WTC11 (cell line): ENCODE data around the gene SS18. TPM values are rescaled to one million over a fixed set of nuclear protein-coding genes. Genes with fewer than 3 reads are reported as not detected.
"Not testable (repeated sequence)": the region's sequence is repeated elsewhere in the genome, so short reads cannot be mapped to it uniquely, and the experiment has no call there.

Experiments
- ATAC-seq: fragments of 200-7000 bp; cut with Tn5 transposase; 2 replicates; pipeline ENCODE4 v1.10.0; 2021; ENCODE audit warnings: mild to moderate bottlenecking, moderate library complexity
- CTCF ChIA-PET: fragments of 300-600 bp; sonication (Branson Sonifier 250); formaldehyde crosslinking; loops from one replicate; lab custom pipeline; 2021; ENCODE audit warnings: antibody characterized with exemption; lab: Charles Lee
- POLR2A ChIA-PET: fragments of 350-600 bp; sonication (Branson Sonifier 250); formaldehyde crosslinking; loops from one replicate; lab custom pipeline; 2021; ENCODE audit warnings: antibody characterized with exemption; lab: Charles Lee
- DNase-seq: peaks from one replicate; pipeline ENCODE4 v3.0.0; 2021; ENCODE audit warnings: low spot score
- H3K27ac Mint-ChIP-seq: 2 replicates; pipeline ENCODE4 v1.8.0; 2021; ENCODE audit warnings: mixed read lengths
- H3K27me3 Mint-ChIP-seq: 2 replicates; pipeline ENCODE4 v1.8.0; 2021; ENCODE audit warnings: low read depth, mild to moderate bottlenecking, moderate library complexity, mixed read lengths
- H3K36me3 Mint-ChIP-seq: 2 replicates; pipeline ENCODE4 v1.8.0; 2021; ENCODE audit warnings: mixed read lengths
- H3K4me1 Mint-ChIP-seq: 2 replicates; pipeline ENCODE4 v1.8.0; 2022; ENCODE audit warnings: mixed read lengths
- H3K4me3 Mint-ChIP-seq: 2 replicates; pipeline ENCODE4 v1.8.0; 2021; ENCODE audit warnings: mild to moderate bottlenecking, moderate library complexity, mixed read lengths
- H3K9me3 Mint-ChIP-seq: 2 replicates; pipeline ENCODE4 v1.8.0; 2021; ENCODE audit warnings: mixed read lengths
- AFF4 ChIP-seq: sonication (generic); formaldehyde crosslinking; IDR thresholded peaks from 2 replicates; pipeline ENCODE4 v1.8.1; 2023; ENCODE audit warnings: mild to moderate bottlenecking, missing genetic modification reagents, borderline replicate concordance
- ATF1 ChIP-seq: sonication (generic); formaldehyde crosslinking; IDR thresholded peaks from 2 replicates; pipeline ENCODE4 v1.8.1; 2023; ENCODE audit warnings: mild to moderate bottlenecking, moderate library complexity, missing genetic modification reagents
- FOXK1 ChIP-seq: sonication (generic); formaldehyde crosslinking; IDR thresholded peaks from 2 replicates; pipeline ENCODE4 v1.8.0; 2022; ENCODE audit warnings: mild to moderate bottlenecking, moderate library complexity, missing genetic modification reagents
- GABPB1 ChIP-seq: sonication (generic); formaldehyde crosslinking; IDR thresholded peaks from 2 replicates; pipeline ENCODE4 v1.8.1; 2023; ENCODE audit warnings: mild to moderate bottlenecking, missing genetic modification reagents
- GTF2I ChIP-seq: fragments of 250-450 bp; sonication (Bioruptor Pico); conservative IDR thresholded peaks from 2 replicates; pipeline ENCODE4 v1.4.0; 2021; ENCODE audit warnings: mild to moderate bottlenecking
- HMGA2 ChIP-seq: fragments of 250-450 bp; sonication (Bioruptor Pico); IDR thresholded peaks from 2 replicates; pipeline ENCODE4 v1.4.0; 2021; ENCODE audit warnings: mild to moderate bottlenecking, moderate library complexity
- MXD4 ChIP-seq: fragments of 250-450 bp; sonication (Bioruptor Pico); IDR thresholded peaks from 2 replicates; pipeline ENCODE4 v1.8.0; 2021; ENCODE audit warnings: mild to moderate bottlenecking, moderate library complexity, borderline replicate concordance
- OVOL2 ChIP-seq: fragments of 250-450 bp; sonication (Bioruptor Pico); IDR thresholded peaks from 2 replicates; pipeline ENCODE4 v1.9.0; 2021; ENCODE audit warnings: mild to moderate bottlenecking, borderline replicate concordance
- PRRX2 ChIP-seq: fragments of 250-450 bp; sonication (Bioruptor Pico); IDR thresholded peaks from 2 replicates; pipeline ENCODE4 v1.8.0; 2021; ENCODE audit warnings: mild to moderate bottlenecking
- TEAD1 ChIP-seq: sonication (generic); formaldehyde crosslinking; IDR thresholded peaks from 2 replicates; pipeline ENCODE4 v1.8.0; 2022; ENCODE audit warnings: mild to moderate bottlenecking, missing genetic modification reagents
- ZNF121 ChIP-seq: sonication (generic); formaldehyde crosslinking; IDR thresholded peaks from 2 replicates; pipeline ENCODE4 v1.8.0; 2023; ENCODE audit warnings: missing genetic modification reagents
- ZNF219 ChIP-seq: sonication (generic); formaldehyde crosslinking; IDR thresholded peaks from 2 replicates; pipeline ENCODE4 v1.8.0; 2023; ENCODE audit warnings: missing genetic modification reagents, mild to moderate bottlenecking, borderline replicate concordance
- ZNF281 ChIP-seq: sonication (generic); formaldehyde crosslinking; IDR thresholded peaks from 2 replicates; pipeline ENCODE4 v1.8.0; 2023; ENCODE audit warnings: mild to moderate bottlenecking, missing genetic modification reagents
- ZNF317 ChIP-seq: sonication (generic); formaldehyde crosslinking; IDR thresholded peaks from 2 replicates; pipeline ENCODE4 v1.8.1; 2023; ENCODE audit warnings: low read depth, mild to moderate bottlenecking, moderate library complexity, missing genetic modification reagents, borderline replicate concordance
- ZNF396 ChIP-seq: fragments of 250-450 bp; sonication (Bioruptor Pico); IDR thresholded peaks from 2 replicates; pipeline ENCODE4 v1.8.0; 2021; ENCODE audit warnings: mild to moderate bottlenecking, moderate library complexity, borderline replicate concordance
- ZNF423 ChIP-seq: fragments of 250-450 bp; sonication (Bioruptor Pico); IDR thresholded peaks from 2 replicates; pipeline ENCODE4 v2.1.2; 2022; ENCODE audit warnings: mild to moderate bottlenecking, moderate library complexity
- total RNA-seq: library from RNA; stranded (reverse); gene quantifications from 3 replicates; pipeline ENCODE4 v1.2.3, GENCODE V29; 2021

SS18 gene
- total RNA-seq, 1 experiment from 2014 or later = 73.0 TPM

- TF ChIP-seq FOXK1 (CRISPR knock-in tag) = 0 out of 2 replicates have a peak, but pooled peaks have one; percentile 23
- TF ChIP-seq ATF1 (CRISPR knock-in tag) = no peak
- TF ChIP-seq TEAD1 (CRISPR knock-in tag) = 0 out of 2 replicates have a peak, but pooled peaks have one; percentile 50
Observed at GRCh38 chr18:26133652-26134051, 43.2 kb upstream of the SS18 start, which contains the start of gene PSMA8 (continued).

- H3K4me3 Mint-ChIP-seq, CTCF ChIA-PET, H3K36me3 Mint-ChIP-seq, POLR2A ChIA-PET, H3K27me3 Mint-ChIP-seq, DNase-seq, H3K9me3 Mint-ChIP-seq, H3K4me1 Mint-ChIP-seq, ATAC-seq, H3K27ac Mint-ChIP-seq: not testable (repeated sequence)
Observed at GRCh38 chr18:26128192-26128591, 37.8 kb upstream of the SS18 start.

- TF ChIP-seq ZNF317 (no peak), ZNF396 (CRISPR knock-in tag) (no peak), MXD4 (CRISPR knock-in tag) (no peak), OVOL2 (CRISPR knock-in tag) (no peak), AFF4 (CRISPR knock-in tag) (no peak), GABPB1 (no peak), PRRX2 (CRISPR knock-in tag) (no peak), HMGA2 (no peak), ZNF219 (CRISPR knock-in tag) (no peak), ZNF121 (CRISPR knock-in tag) (no peak), ZNF423 (CRISPR knock-in tag) (no peak), ZNF281 (no peak), GTF2I (CRISPR knock-in tag) (no peak)
- TF ChIP-seq, all 79 proteins: peak for 0
- Mint-ChIP-seq H3K9me3 (peaks cover 13% of the 10 kb centered on the region), H3K4me1 (no peaks in the 10 kb centered on the region), H3K27me3 (no peaks in the 10 kb centered on the region), H3K4me3 (no peak overlapping the region), H3K27ac (no peak overlapping the region), H3K36me3 (no peaks in the 10 kb centered on the region)
- ChIA-PET POLR2A (no interaction called here), CTCF (no interaction called here)
- no peak for DNase-seq
- peak; percentile 28; the same call in 1 of the 2 replicates for ATAC-seq
Observed at GRCh38 chr18:26127786-26128185, 37.4 kb upstream of the SS18 start.

GRCh38 chr18:26121994-26122393 is 31.6 kb upstream of the SS18 start:
- H3K4me1 Mint-ChIP-seq, POLR2A ChIA-PET, ATAC-seq, H3K27ac Mint-ChIP-seq, DNase-seq, H3K4me3 Mint-ChIP-seq, CTCF ChIA-PET, H3K27me3 Mint-ChIP-seq: not testable (repeated sequence)
- Mint-ChIP-seq H3K36me3 (peaks cover 11% of the 10 kb centered on the region), H3K9me3 (peaks cover 40% of the 10 kb centered on the region)
